Activated gamma-delta T cell treated with anti-CD3 and anti-CD28 coated beads, Interleukin-2, amount 50 U/mL, for 16 hours (primary cell): ENCODE results near the gene CAPN5.

Experiments used
- DNase-seq: peaks from one replicate; pipeline ENCODE4 v3.0.0-alpha.2; 2020; ENCODE audit warnings: low read depth

Gene CAPN5

DNA sequence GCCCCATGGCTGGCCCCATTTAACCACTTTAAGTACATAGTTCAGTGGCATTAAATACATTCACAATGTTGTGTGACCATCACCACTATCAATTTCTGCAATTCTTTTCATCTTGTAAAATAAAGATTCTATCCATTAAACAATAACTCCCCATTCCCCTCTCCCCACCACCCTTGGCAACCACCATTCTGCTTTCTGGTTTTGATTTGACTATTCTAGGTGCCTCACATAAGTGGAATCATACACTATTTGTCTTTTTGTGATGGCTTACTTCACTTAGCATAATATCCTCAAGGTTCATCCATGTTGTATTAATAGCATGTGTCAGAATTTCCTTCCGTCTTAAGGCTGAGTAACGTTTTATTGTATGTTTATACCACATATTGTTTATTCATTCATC lies 68.3 kb downstream of the CAPN5 start:
- no peak for DNase-seq

- DNase-seq, result no peak
Measured at GRCh38 chr11:77136074-77136473, 69.3 kb downstream of the CAPN5 start.

- no peak for DNase-seq
Measured at GRCh38 chr11:77136784-77137420, 70.1 kb downstream of the CAPN5 start.

DNA sequence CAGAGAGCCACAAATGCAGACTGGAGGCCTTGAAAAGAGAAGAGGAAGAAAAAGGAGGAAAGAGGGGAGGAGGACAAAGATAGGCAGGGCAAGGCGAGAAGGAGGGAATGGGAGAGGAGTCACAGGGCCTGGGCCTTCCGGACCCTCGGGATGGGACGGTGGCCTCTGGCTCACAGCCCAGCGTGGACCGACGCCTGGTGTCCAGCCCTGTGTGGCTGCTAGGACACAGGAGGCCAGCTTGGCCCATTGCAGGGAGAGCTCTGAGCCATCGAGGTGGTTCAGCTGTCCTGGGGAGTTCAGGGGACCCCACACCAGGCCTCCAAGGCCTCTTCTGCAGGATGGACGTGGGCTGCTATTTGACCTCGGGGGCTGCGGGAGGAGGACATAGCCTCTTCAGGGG lies 70.7 kb downstream of the CAPN5 start:
- DNase-seq, result no peak

- DNase-seq, result no peak
Measured at GRCh38 chr11:77138106-77138649, 71.4 kb downstream of the CAPN5 start.

- DNase-seq, result no peak
Measured at GRCh38 chr11:77139201-77139600, 72.4 kb downstream of the CAPN5 start.

DNA sequence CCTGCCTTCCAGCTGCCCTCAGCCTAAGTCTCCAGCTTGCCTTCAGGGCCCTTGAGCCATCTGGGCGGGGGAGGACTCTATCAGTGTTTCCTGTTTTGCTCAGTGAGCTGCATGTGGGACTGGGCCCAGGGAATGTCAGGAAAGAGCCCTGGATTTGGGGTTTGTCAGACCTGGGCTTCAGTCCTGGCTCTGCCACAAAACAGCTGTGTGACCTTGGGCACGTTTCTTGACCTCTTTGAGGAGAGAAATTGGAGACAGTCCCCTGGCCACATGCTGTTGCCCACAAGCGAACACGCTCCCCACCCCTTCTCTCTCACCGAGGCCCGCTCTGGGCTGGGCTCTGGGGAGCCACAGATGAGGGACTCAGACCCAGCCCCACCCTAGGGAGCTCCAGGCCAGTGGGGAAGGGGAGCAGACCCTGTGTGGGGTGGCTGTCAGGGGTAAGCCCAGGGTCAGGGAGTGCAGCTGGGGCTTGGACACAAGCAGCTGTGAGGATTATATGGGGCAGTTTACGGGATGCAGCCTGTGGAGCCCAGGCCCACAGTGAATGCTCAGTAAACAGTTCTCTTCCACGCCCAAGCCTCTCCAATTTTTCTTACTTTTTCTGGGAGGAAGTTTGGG lies 73.6 kb downstream of the CAPN5 start:
- DNase-seq, result no peak

- no peak for DNase-seq
Measured at GRCh38 chr11:77141034-77141433, 74.3 kb downstream of the CAPN5 start.

DNA sequence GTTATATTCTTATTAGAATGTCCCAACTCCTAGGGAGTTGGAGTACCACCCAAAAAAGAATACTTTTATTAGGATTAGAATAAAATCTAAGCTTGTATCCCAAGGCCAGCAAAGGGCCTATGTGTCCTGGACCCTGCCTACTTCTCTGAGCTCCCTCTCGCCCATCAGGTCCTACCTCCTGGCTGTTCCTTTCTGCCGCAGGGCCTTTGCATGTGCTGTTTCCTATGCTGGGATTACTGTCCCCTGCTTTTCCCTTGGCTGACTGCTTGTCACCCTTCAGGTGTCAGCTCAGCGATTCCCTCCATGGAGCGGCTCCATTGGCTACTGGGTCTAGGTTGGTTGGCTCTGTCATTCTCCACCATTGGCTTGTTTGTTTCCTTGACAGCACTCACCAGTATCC lies 74.7 kb downstream of the CAPN5 start:
- DNase-seq, result no peak

- DNase-seq, result no peak
Measured at GRCh38 chr11:77142091-77142975, 75.6 kb downstream of the CAPN5 start.

DNA sequence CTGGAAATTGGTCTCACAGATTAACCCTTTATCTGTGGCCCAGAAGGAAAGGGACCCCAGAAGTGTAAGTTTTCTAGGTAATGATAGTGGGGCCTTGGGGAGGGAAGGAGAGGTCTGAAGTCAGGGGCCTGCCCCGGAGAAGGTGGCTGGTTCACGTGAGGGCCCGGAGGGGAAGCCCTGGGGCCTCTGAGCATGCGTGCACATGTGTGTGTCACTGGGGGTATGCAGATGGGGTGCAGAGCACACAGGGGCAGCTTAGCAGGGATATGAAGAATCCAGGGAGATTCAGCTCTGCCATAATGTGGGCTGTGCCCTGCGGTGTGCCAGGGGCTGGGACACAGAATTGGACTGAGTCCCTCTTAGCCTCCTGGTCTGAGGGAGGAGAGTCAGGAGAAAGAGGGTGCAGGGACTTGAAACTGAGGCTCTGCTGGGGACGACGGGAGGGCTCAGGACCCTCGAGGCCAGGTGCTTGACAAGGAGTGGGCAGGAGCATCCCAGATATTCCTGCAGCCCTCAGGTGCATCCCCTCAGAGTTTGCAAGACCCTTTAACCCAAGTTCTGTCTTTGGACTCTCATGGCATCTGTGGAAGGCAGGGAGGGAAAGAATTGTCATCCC lies 76.7 kb downstream of the CAPN5 start:
- no peak for DNase-seq

DNA sequence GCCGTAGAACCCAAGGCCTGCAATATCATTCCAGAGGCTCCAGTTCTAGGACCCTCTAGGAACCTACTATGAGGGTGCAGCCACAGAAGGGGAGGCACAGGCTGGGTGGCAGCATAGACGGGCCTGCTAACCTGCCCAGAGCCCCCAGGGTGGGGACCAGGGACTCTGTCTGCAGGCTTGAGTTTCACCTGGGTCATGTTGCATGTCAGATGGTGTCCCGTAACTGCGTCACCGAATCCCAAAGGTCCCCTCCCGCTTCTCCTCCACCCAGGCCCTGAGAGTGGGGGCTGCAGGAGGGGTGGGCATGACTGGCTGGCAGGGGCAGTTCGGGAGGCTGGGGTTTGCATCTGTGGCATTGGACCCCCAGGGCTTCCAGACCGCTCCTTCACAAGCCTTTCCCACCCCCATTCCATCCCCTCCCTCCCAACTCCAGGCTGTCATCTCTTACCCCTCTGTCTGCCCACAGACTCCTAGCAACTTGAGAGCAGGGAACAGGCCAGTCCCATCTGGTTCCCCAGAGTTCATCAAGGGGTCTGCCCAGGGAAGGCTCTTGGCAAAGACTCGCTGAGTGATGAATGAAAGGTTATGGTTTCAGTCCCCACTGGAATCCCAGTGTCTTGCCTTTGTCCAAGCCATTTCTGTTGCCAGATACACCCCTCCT lies 77.6 kb downstream of the CAPN5 start:
- DNase-seq, result no peak

DNA sequence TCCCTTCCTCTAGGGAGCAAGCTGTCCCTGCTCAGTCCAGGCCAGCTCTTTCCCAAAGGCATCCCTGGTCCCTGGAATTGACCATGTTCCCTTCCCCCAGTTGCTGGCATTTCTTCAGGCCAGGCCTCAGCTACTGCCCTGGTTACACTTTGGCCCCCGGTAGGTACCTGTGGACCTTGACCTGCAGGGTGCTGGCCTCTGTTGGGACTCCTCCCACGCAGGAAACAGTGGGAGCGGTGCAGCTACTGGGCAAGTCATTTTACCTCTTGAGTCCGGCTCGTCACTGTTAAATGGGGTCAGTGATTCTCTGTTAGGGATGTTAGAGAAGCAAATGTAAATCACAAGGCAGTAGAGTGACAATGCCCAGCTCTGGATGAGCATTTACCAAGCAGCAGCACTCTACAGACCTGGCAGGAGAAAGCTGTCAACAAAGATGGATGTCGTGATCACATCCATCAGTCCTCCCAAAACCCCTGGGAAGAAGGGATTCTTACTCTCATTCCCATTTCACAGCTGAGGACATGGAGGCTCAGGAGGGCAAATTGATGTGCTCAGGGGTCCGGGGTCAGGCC lies 78.2 kb downstream of the CAPN5 start:
- DNase-seq, result no peak

GRCh38 chr11:77146261-77147035 lies 79.7 kb downstream of the CAPN5 start:
- no peak for DNase-seq

- DNase-seq, result no peak
Measured at GRCh38 chr11:77147036-77147315, 80.2 kb downstream of the CAPN5 start.

DNA sequence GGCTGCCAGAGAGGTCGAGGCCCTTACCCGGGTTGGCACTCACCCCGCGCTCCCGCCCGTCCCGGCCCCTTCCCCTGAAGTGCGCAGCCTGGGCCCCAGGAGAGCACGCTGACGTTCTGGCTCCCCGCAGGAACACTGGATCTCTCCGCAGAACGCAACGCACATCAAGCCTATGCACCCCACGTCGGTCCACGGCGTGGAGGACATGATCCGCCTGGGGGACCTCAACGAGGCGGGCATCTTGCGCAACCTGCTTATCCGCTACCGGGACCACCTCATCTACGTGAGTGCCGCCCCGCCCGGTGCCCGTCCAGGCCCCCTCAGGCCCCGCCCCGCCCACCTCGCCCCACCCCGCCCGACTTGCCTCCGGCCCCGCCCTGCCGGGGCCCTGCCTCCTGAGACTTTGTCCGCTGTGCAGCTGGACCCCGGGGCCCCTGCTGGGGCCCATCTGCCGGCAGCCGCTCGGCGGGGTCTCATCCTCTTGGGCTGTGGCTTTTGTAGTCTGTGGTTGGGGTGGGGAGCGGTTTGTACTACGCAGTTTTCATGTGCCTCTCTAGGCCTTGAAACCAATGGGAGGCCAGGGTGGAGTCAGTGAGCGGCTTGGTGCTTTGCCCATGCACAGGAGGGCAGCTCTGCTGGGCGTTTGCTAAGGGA lies 81.0 kb downstream of the CAPN5 start:
- DNase-seq, result no peak

- DNase-seq, result no peak
Measured at GRCh38 chr11:77148963-77149715, 82.4 kb downstream of the CAPN5 start.

DNA sequence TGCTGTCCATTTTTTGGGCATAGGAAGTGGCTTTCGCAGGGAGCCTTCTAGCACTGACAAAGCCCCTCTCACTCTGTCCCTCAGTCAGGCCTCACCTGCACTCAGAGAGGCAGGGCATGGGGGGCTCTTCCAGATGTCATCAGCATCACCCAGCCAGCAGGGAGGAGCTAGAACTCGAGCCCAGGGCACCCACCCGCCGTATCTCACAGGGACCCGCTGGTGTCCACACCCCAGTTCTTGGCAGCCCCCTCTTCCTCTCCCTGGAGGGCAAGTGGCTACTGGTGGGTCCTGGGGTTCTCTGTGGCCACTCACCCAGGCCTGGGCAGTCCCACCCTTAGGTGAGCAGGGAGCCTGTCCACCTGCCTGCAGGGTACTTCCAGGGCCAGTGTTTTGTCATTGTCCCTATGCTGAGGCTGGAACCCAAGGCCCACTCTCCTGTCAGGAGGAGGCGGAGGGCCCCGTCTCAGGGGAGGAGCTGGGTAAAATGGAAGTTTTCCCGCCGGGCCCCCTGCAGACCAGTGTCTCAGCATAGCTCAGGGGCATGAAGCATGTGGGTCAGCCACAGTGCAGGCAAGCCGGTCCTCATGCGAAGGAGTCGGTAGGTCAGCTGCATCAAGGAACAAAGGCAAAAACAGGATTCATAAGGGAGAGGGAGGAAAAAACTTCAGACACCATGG lies 83.1 kb downstream of the CAPN5 start:
- DNase-seq, result no peak

DNA sequence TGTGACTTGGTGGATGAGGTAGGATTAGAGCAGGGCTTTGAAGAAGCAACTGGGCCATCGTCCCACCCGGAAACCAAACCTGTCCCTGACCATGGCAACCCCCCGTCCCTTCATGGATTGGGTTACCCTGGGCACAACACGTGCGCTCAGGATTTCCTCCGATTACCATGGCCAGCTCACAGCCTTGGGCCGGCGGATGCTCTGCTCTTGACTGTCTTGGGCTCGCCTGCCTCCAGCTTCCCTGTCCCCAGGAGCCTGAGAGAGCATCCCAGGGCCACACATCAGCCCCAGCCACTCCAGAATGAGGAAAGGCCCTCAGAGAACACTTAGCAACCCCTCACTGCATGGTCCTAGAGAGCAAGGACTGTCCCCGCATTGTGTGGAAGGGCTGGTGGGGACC lies 84.1 kb downstream of the CAPN5 start:
- DNase-seq, result no peak
